Neural cell (in vitro differentiated cells): ENCODE results near the gene NSL1. TPM values are rescaled to one million over a fixed set of nuclear protein-coding genes. Genes with fewer than 3 reads are reported as not detected.

Experiments
- H2AFZ ChIP-seq: fragments of 200-600, 300-800 bp; sonication (generic), shearing (Covaris generic); 2 replicates; pipeline ENCODE4 v1.6.0; 2014; ENCODE audit warnings: low read depth, mild to moderate bottlenecking, antibody characterized with exemption, low read length, moderate library complexity
- H3F3A ChIP-seq: fragments of 200-600 bp; shearing (Covaris generic); 2 replicates; pipeline ENCODE4 v1.6.1; 2016; ENCODE audit warnings: mild to moderate bottlenecking, moderate library complexity, mixed read lengths, antibody characterized with exemption, low read length; ENCODE audit not compliant: insufficient read depth, poor library complexity, severe bottlenecking
- H3K27ac ChIP-seq: fragments of 200-600, 300-800 bp; sonication (generic), shearing (Covaris generic); 2 replicates; pipeline ENCODE4 v1.5.1; 2014; ENCODE audit warnings: mild to moderate bottlenecking, low read length, moderate library complexity
- H3K27me3 ChIP-seq: fragments of 300-800, 200-600 bp; sonication (generic), shearing (Covaris generic); 2 replicates; pipeline ENCODE4 v1.6.0; 2014; ENCODE audit warnings: mild to moderate bottlenecking, low read depth, low read length, moderate library complexity; ENCODE audit not compliant: insufficient read depth
- H3K36me3 ChIP-seq: fragments of 300-800, 200-600 bp; sonication (generic), shearing (Covaris generic); 2 replicates; pipeline ENCODE4 v1.5.1; 2014; ENCODE audit warnings: mild to moderate bottlenecking, antibody characterized with exemption, low read length, moderate library complexity; ENCODE audit not compliant: insufficient read depth
- H3K4me2 ChIP-seq: fragments of 300-800, 200-600 bp; sonication (generic), shearing (Covaris generic); 2 replicates; pipeline ENCODE4 v1.6.0; 2014; ENCODE audit warnings: mild to moderate bottlenecking, low read length
- H3K4me3 ChIP-seq: fragments of 300-800, 200-600 bp; sonication (generic), shearing (Covaris generic); 2 replicates; pipeline ENCODE4 v1.5.1; 2014; ENCODE audit warnings: mild to moderate bottlenecking, low read length, moderate library complexity
- H3K79me2 ChIP-seq: fragments of 200-600 bp; shearing (Covaris generic); replicated peaks from 2 replicates; pipeline ENCODE4 v1.6.0; 2014; ENCODE audit warnings: mild to moderate bottlenecking, low read length, moderate library complexity; ENCODE audit not compliant: insufficient read depth
- H3K9ac ChIP-seq: fragments of 300-800, 200-600 bp; sonication (generic), shearing (Covaris generic); 2 replicates; pipeline ENCODE4 v1.6.1; 2016; ENCODE audit warnings: mild to moderate bottlenecking, low read length, mixed read lengths
- H3K9me2 ChIP-seq: fragments of 200-600 bp; shearing (Covaris generic); 2 replicates; pipeline ENCODE4 v1.6.1; 2016; ENCODE audit warnings: mild to moderate bottlenecking, low read length, mixed read lengths; ENCODE audit not compliant: insufficient read depth
- H3K9me3 ChIP-seq: fragments of 200-600, 300-800 bp; sonication (generic), shearing (Covaris generic); 2 replicates; pipeline ENCODE4 v1.6.1; 2016; ENCODE audit warnings: mild to moderate bottlenecking, mixed run types, low read length, moderate library complexity, mixed read lengths
- H4K20me1 ChIP-seq: fragments of 200-600 bp; shearing (Covaris generic); 2 replicates; pipeline ENCODE4 v1.6.1; 2016; ENCODE audit warnings: mild to moderate bottlenecking, mixed run types; ENCODE audit not compliant: insufficient read depth
- EP300 ChIP-seq: fragments of 450-650 bp; conservative IDR thresholded peaks from 2 replicates; pipeline ENCODE4 v1.6.1; 2014; ENCODE audit warnings: antibody characterized with exemption, mild to moderate bottlenecking, moderate library complexity; ENCODE audit not compliant: poor library complexity, severe bottlenecking
- EZH2 ChIP-seq: fragments of 200-600, 300-800 bp; shearing (Covaris generic), sonication (generic); IDR thresholded peaks from 2 replicates; pipeline ENCODE4 v1.6.1; 2014; ENCODE audit warnings: antibody characterized with exemption, low read length, borderline replicate concordance, mild to moderate bottlenecking; ENCODE audit not compliant: insufficient read depth, poor library complexity, severe bottlenecking
- MXI1 ChIP-seq: fragments of 450-650 bp; conservative IDR thresholded peaks from 2 replicates; pipeline ENCODE4 v1.6.1; 2014; ENCODE audit warnings: antibody characterized with exemption, mild to moderate bottlenecking; ENCODE audit not compliant: poor library complexity, severe bottlenecking
- POLR2AphosphoS5 ChIP-seq: IDR thresholded peaks from 2 replicates; pipeline ENCODE4 v1.6.1; 2012
- RAD21 ChIP-seq: fragments of 450-650 bp; conservative IDR thresholded peaks from 2 replicates; pipeline ENCODE4 v1.6.1; 2014; ENCODE audit warnings: antibody characterized with exemption, mild to moderate bottlenecking, moderate library complexity
- REST ChIP-seq: IDR thresholded peaks from 2 replicates; pipeline ENCODE4 v1.6.1; 2012; ENCODE audit warnings: borderline replicate concordance
- SMC3 ChIP-seq: fragments of 450-650 bp; conservative IDR thresholded peaks from 2 replicates; pipeline ENCODE4 v1.6.1; 2014; ENCODE audit warnings: antibody characterized with exemption, mild to moderate bottlenecking, moderate library complexity; ENCODE audit not compliant: poor library complexity
- TAF1 ChIP-seq: IDR thresholded peaks from 2 replicates; pipeline ENCODE4 v1.6.1; 2012; ENCODE audit warnings: low read depth
- polyA plus RNA-seq: library from polyadenylated mRNA; depleted of rRNA; stranded (reverse); fragments of >200 nt; gene quantifications from 2 replicates; pipeline ENCODE4 v1.2.3, GENCODE V29; 2014
- TF ChIP-seq, protein P1 (sequence below): fragments of 450-650 bp; IDR thresholded peaks from 2 replicates; pipeline ENCODE4 v1.5.1; 2014; ENCODE audit warnings: antibody characterized with exemption, mild to moderate bottlenecking, moderate library complexity; ENCODE audit not compliant: poor library complexity, severe bottlenecking

Gene NSL1
- polyA plus RNA-seq, 1 donor from 2014 or later = 40.4 TPM

DNA sequence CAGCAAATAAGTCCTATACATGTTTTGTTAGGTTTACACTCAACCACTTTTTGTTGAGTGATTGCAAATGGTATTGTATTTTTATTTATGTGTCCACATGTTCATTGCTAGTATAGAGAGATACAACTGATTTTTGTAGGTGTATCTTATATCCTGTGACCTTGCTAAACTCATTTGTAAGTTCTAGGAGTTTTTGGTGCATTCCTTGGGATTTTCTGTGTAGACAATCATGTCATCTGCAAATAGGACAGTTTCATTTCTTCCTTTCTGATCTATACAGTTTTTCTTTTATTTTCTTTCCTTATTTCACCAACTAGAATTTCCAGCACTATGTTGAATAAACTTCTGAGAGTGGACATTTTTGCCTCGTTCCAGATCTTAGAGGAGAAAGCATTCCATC, 75.4 kb downstream of the NSL1 start:
- Histone ChIP-seq H3K4me2 (no peak overlapping the region), H3K9ac (no peak overlapping the region), H3K36me3 (no peaks in the 10 kb centered on the region), H4K20me1 (no peaks in the 10 kb centered on the region), H3K9me3 (no peaks in the 10 kb centered on the region), H3K27me3 (no peaks in the 10 kb centered on the region), H3F3A (no peaks in the 10 kb centered on the region), H3K27ac (no peak overlapping the region), H2AFZ (no peak overlapping the region), H3K9me2 (no peaks in the 10 kb centered on the region), H3K79me2 (no peaks in the 10 kb centered on the region), H3K4me3 (no peak overlapping the region)
- no peak for TF ChIP-seq SMC3
- no peak for TF ChIP-seq TAF1
- TF ChIP-seq POLR2AphosphoS5 = no peak
- no peak for TF ChIP-seq MXI1
- no peak for TF ChIP-seq REST
- no peak for TF ChIP-seq RAD21
- no peak for TF ChIP-seq EZH2
- TF ChIP-seq, protein P1, sequence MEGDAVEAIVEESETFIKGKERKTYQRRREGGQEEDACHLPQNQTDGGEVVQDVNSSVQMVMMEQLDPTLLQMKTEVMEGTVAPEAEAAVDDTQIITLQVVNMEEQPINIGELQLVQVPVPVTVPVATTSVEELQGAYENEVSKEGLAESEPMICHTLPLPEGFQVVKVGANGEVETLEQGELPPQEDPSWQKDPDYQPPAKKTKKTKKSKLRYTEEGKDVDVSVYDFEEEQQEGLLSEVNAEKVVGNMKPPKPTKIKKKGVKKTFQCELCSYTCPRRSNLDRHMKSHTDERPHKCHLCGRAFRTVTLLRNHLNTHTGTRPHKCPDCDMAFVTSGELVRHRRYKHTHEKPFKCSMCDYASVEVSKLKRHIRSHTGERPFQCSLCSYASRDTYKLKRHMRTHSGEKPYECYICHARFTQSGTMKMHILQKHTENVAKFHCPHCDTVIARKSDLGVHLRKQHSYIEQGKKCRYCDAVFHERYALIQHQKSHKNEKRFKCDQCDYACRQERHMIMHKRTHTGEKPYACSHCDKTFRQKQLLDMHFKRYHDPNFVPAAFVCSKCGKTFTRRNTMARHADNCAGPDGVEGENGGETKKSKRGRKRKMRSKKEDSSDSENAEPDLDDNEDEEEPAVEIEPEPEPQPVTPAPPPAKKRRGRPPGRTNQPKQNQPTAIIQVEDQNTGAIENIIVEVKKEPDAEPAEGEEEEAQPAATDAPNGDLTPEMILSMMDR = no peak
- no peak for TF ChIP-seq EP300

DNA sequence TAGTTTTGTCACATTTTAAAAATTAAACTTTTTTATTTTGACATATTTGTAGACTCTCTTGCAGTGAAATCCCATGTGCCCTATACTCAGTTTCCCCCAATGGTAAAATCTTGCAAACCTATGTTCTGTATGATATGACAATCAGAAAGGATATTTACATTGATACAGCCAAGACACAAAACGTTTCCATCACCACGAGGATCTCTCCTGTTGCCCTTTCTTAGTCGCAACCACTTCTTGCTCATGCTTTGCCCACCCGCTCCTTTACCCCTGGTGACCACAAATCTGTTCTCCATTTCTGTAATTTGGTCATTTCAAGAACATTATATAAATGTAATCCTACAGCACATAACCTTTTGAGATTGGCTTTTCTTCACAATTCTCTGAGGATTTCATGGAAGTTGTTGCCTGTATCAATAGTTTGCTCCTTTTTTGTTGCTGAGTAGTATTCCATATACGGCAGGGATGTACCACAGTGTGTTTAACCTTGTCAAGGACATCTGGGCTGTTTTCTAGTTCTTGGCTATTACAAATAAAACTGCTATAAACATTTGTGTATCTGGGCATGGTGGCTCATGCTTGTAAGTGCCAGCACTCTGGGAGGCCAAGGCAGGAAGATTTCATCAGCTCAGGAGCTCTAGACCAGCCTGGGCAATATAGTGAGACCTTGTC, 78.0 kb downstream of the NSL1 start:
- H2AFZ ChIP-seq = no peak overlapping the region
- H4K20me1 ChIP-seq = no peaks in the 10 kb centered on the region
- no peaks in the 10 kb centered on the region for H3F3A ChIP-seq
- H3K9me3 ChIP-seq = no peaks in the 10 kb centered on the region
- H3K79me2 ChIP-seq = no peaks in the 10 kb centered on the region
- H3K4me3 ChIP-seq = no peak overlapping the region
- no peak overlapping the region for H3K27ac ChIP-seq
- no peaks in the 10 kb centered on the region for H3K27me3 ChIP-seq
- H3K9me2 ChIP-seq = no peaks in the 10 kb centered on the region
- no peaks in the 10 kb centered on the region for H3K36me3 ChIP-seq
- H3K4me2 ChIP-seq = no peak overlapping the region
- H3K9ac ChIP-seq = no peak overlapping the region
- TF ChIP-seq REST (no peak), SMC3 (no peak), POLR2AphosphoS5 (no peak), RAD21 (no peak), EP300 (no peak), EZH2 (no peak), TAF1 (no peak)
- TF ChIP-seq, protein P1 = no peak
